Fibroblast of skin of left biceps (primary cell): ENCODE data around the gene BUB1B.
"Not testable (repeated sequence)": the region's sequence is repeated elsewhere in the genome, so short reads cannot be mapped to it uniquely, and the experiment has no call there.

ENCODE experiments used
- DNase-seq, 2 experiments: peaks; one replicate each; pipeline ENCODE4 v3.0.0-alpha.2; 2013; ENCODE audit warnings: low read depth in 2 of 2

Gene BUB1B

DNA sequence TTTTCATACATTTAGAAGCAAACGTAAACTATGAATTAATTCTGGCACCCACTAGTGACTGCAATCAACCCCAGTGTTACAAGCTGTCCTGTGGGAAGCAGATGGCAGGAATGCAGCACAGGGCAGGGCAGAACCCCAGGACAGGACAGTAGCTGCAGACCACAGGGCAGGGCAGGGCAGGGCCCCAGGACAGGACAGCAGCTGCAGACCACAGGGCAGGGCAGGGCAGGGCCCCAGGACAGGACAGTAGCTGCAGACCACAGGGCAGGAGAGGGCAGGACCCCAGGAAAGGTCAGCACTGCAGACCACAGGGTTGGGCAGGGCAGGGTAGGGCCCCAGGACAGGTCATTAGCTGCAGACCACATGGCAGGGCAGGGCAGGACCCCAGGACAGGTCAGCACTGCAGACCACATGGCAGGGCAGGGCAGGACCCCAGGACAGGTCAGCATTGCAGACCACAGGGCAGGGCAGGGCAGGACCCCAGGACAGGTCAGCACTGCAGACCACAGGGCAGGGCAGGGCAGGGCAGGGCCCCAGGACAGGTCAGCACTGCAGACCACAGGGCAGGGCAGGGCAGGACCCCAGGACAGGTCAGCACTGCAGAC, 24.9 kb upstream of the BUB1B start:
- DNase-seq: not testable (repeated sequence)

DNA sequence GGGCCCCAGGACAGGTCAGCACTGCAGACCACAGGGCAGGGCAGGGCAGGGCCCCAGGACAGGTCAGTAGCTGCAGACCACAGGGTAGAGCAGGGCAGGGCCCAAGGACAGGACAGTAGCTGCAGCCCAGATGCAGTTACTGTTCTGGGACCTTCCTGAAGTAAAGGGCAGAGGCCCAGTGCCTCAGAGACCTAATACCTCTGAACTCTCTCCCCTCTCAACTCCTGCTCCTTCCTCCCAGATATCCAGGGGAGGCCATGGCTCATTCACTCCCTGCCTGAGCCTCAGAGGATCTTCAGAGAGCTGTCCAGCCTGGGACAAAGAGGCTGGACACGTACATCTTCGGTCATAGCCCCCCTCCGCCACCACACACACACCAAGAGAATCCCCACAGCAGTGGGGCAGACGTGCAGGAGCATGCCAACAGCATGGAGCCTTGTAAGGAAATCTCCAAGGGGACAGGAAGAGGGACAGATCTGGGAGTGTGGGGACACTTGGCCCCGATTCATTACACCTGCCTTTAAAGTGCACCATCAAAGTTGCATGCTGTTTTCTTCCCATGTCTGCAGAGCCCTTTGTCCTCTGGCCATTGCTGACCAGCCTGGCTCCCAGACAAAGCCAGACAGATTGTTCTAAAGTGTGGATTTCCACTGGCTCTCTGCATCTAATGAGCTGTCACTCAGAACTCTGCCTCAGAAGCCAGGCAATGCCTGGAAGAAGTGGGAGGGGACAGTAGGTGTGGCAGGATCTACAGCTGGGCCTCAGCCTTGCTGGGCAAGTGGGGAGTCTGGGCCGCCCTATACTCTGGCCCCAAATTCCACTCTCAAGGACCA, 24.2 kb upstream of the BUB1B start:
- no peak for DNase-seq

DNA sequence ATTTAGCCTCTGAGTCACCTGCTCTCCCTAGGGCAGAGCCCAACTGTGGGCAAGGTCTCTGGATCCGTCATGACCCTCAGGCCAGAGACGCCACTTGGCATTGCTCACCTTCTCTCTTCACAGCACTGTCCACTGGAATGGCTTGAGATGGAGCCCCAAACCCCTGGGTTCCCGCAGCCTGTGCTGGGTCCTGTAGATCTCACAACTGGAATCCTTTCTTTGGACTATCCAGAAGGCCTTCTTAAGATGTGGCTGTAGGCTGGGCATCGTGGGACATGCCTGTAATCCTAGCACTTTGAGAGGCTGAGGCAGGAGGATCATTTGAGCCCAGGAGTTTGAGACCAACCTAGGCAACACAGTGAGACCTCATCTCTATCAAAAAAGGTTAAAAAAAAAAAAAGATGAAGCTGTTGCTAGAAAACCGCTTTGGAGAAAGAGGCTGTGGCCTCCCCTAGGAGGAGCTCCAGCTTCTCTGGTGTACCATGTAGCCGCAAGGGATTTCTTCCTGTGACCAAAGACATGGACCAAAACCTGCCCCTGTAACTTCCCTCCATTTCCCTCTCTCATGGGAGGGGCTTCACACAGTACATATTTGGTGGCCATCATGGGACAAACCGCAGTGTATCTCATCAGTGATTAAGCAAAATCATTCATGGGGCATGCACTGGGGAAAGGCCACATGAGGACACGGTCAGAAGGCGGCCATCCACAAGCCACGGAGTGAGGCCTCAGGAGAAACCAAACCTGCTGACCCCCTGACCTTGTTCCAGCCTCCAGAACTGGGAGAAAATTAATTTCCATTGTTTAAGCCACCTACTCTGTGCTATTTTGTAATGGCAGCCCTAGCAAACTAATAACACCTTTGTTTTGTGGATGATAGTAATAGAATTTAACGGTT, 23.3 kb upstream of the BUB1B start:
- no peak for DNase-seq

DNA sequence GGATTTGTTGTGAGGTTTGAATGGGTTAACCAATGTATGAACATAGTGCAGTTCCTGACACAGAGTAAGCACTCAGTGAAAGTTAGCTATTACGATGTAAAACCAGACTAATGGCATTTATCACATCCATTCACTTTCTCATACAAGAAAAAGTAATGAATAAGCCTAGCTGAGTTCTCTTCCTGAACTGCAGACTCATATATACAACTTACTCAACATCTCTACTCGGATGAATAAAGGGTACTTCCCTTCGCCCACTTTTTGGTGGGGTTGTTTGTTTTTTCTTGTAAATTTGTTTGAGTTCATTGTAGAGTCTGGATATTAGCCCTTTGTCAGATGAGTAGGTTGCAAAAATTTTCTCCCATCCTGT, 22.7 kb upstream of the BUB1B start:
- not testable (repeated sequence) for DNase-seq

DNA sequence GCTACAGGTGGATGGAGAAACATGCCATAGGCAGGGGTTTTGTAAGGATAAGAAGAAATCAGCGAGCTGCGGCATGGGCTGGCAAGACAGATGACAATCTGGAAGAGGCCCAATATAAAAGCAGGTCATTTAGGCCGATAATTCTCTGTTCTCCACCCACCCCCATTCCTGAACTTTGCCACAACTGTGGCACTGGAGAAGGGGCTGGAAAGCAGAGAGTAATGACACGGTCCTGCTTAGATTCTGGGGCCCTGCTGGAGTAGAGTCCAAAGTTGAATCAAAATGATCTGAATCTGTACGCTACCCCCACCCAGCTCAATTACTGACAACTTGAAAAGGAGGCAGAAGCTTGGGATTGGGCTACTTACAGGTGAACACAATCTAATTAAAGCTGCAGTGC, 18.4 kb upstream of the BUB1B start:
- no peak for DNase-seq

DNA sequence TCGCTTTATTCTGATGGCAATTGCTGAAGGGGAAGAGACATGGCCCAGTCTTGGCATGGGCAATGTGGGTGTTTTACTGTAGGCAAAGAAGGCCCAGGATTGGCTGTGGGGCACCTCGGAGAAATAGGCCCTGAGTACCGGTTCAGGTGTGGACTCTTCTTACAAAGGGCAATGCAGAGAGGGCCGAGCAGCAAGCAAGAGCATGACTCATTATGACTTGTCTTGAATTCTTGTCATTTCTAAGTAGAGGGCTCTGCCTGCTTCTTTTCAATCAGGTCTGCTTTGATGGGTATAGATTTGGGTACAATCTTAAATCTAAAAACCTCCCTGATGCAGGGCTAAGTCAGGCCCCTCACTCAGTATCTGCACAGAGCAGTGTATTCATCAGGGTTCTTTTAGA, 14.8 kb upstream of the BUB1B start:
- DNase-seq: no peak

DNA sequence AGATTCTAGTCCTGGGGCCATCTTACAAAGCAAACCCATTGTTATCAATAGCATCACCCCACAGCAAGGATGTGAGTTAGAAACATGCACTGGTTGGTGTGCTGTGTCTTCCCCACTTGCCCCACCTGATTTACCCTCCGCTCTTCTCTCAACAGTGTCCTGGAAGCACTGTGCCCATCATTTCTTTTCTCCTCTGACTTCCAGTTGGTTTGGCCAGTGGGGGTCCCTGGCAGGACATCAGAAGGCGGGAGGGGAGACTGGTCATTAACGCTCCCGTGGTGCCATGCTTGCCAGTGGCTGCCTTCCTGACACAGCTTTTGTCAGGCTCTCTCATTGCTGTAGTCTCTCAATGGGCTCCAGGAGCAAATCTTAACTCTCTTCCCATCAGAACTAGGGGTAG, 11.5 kb upstream of the BUB1B start:
- no peak for DNase-seq

DNA sequence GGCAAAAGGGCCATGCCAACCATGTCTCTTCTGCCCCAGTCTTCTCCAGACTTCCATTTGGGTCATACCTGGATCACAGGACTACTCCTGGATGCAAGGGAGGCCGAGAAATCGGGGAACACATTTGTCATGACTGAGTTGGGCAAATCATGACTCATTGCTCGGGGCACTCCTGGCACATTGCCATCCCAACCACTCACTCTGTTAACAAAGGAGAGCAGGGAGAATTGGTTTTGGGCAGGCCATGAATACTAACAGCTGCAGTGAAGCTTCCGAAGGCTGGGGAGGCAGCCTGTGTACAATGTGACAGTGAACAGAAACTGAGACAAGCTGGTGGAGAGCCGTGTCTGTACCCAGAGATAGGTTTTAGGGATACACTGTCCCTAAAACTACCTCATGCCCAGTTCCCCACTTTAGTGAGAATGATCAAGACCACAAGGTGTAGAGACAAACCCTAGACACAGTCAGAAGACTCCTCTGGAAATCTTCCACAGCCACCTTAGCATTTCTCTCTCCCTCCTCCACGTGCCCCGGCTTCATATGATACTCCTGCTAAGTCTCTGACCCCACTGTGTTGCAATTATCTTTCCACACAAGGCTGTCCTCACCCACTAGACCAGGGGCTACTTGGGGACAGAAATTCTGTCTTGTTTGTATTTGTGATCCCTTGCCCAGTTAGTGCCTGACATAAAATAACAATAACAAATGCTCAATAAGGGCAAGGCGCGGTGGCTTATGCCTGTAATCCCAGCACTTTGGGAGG, 10.5 kb upstream of the BUB1B start:
- no peak for DNase-seq

DNA sequence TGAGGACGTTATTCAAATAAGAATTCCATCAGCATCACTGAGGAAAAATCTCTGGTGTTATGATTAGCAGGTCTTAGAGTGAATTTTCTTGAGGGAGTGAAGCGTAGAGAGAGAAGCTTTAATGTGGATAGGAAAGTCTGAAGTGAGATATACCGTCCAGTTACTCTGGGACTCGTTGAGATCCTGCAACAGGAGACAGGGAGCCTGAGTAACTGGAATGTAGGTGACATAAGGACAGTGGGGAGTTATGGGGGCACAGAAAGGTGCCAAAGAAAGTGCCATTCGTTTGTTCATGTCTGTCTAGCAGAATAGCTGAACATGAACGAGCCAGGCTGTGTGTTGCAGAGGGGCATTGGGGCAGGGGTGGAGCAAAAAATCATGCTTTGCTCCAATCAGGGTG, 9.4 kb upstream of the BUB1B start:
- no peak for DNase-seq

DNA sequence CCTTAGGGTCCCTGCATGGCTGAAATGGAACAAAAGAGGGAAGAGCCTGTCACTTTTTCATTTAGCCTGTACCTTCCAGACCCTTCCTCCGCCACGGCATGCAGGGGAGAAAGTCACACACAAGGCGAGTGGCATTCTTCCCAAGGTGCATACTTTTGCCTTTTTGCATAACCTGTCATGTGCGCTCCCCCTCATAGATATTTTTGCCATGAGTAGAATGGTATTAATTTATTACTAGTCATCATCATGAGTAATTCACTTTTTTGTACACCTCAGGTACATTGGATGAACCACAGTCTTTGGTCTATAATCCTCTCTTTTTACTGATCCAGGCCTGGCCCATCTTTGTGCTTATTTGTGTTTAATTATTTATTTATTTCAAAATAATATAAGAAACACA, 8.9 kb upstream of the BUB1B start:
- DNase-seq: no peak

DNA sequence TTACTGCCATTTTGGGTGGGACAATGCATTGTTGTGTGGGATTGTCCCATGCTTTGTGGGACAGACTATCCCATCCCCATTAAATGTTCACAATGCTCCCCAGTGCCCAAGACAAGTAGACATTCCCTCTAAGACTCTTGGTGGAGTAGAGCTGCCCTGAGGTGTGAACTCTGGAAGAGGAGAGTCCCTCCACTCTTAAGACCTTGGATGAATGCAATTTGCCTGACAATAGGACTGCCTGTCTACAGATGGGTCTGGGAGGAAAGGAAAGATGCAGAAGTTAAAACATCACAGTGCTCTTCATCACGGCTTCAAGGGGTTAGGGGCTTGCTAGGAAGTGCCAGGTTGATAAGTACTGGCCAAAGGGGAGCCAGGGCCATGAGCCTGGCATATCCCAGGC, 6.0 kb upstream of the BUB1B start:
- DNase-seq: not testable (repeated sequence)

DNA sequence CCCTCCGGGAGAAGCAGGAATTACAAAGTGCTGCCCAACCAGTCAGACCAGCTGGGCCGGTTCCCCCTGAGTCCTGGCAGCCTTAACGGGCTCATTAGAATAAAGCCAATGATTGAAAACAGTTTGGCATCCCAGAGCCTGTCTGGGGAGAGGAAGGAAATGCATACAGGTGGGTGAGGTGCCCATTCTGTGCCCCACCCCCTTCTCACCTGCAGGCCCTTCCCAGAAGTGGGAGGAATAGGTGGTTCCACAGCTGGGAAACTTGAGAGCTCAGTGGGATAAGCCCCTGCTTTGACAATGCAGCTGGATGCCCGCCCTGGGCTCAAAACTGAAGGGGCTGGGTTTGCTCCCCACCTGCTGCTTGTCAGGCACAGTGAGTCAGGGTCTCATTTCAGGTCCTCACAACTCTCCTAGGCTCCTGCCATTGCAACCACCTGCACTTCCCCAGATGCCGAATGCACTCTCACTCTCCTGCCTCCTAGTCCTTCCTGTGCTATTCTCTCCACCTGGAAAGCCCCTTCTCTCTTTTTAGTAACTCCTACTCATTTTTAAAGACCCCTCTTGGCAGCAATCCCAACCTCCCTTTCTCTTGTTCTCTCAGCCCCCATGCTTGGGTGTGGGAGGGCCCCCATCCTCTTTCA, 5.5 kb upstream of the BUB1B start:
- no peak for DNase-seq

DNA sequence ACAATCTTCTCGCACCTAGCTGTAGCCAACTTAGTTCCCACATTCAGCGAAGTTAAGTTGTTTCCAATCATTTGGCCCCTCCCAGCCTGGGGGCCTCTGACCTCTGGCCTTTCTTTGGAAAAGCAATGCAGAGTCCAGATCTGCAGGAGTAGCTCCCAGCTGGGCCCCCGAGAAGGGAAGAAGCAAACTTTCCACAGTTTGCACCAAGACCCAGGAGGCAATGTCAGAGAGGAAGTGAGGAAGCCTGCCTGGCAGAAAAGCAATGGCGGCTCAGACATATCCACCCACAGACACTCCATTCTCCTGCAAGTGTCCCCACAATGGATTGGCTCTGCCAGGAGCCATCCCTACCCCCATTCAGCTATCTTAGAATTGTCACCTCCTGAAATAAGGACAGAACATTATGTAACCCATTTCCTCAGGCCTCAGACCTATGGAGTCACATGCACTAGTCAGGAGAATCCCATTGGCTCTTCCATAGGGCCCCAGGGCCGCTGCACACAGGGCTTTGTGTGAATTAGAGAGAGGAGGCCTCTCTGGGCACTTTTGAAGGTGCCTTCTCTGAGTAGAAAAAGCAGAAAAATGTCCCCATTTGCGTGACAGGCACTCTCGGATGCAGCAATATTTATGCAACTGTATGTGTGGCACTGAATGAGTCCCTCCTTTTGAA, 3.0 kb upstream of the BUB1B start:
- no peak for DNase-seq

DNA sequence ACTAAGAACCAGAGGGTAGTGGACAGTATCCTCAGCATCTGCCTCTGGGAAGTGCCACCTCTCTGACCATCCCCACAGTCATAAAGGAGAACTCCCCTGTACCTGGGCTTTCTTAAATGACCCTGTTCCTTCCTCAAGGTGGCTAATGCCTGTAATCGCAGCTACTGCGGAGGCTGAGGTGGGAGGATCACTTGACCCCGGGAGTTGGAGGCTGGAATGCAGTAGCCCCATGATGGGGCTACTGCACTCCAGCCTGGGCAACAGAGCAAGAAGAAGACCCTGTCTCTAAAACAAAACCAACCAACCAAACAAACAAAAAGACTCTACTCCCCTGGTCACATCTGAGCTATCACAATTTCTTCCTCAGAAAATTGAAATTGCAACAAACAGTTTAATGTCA, 848 bp upstream of the BUB1B start:
- no peak for DNase-seq

DNA sequence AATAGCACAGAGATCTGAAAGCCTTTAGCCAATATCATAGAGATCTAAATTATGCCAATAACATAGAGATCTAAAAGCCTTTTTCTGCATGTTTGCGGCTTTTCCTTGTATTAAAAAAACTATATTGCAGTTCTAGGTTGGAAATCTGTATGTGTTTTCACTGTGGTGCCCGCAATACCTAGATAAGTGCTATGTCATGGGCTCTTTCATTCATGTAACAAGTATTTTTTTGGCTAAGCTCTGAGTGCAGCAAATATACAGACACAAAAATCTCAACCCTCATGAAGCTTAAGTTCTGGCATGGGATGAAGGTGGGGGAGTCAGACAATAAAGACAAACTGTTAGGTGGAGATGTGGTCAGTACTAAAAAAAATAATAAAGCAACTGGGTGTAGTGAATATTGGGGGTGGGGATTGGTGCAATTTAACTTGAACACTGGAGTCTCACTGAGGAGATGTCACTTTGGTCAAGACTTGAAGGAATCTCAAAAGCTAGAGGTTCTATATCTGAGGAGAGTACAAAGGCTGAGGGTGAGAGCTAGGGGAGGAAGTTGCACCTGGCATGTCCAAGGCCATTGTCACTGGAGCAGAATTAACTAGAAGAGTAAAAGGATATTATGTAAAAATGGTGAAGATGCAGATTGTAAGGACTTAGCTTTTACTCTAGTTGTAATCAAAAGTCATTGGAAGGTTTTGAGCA, 973 bp downstream of the BUB1B start:
- DNase-seq: no peak

DNA sequence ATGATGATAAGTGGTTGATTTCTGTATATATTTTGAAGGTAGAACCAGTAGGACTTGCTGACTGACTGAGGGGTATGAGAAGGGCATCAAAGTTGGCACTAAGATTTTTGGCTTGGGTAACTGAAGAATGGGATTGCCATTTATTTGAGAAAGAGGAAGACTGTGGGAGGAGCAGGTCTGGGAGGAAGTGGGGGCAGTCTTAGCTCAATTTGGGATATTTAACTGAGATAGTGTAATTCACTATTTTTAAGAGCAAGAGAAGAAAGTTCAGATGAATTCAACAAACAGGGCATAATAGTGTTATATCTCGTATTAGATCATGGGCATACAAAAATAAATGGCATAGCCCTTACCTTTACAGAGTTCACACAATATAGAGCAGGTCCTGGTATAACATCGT, 1.7 kb downstream of the BUB1B start:
- no peak for DNase-seq

DNA sequence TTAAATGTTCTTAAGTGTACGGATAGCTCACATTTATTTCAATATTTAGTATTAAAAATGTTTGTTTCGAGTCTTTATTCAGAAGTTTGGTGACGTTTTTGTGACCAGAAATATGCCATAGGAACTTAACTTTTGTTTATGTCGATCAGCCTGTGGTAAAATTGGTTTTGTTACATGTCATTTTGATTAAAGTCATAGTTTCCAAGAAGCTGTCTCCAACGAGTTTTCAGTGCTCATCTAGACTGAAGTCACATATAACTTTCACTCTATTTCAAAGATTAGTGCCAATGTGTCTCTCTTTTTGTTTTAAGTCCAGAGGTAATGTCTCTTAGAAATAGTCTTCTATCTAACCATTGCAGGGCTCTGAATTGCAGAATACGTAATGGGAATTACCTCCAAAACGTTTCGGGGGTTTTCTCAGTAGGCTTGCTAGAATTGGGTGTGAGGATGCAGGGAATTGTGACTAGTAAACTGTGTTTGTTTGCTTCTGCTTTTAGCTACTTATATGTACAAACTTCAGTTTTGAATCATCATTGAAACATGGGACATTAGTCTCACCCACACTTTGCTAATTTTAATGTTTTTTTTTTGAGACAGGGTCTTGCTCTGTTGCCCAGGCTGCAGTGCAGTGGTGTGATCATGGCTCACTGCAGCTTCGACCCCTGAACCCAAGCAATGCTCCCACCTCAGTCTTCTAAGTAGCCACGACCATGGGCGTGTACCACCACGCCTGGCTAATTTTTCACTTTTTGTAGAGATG, 3.0 kb downstream of the BUB1B start:
- no peak for DNase-seq

DNA sequence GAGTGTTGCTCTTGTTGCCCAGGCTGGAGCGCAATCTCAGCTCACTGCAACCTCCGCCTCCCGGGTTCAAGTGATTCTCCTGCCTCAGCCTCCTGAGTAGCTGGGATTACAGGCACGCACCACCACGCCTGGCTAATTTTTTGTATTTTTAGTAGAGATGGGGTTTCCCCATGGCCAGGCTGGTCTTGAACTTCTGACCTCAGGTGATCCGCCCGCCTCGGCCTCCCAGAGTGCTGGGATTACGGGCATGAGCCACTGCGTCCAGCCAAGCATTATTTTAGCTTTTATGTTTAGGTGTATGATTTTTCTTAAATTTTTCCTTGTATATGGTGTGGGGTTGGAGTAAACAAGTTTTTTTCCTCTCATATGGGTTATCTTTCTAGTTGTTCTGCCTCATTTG, 6.5 kb downstream of the BUB1B start:
- DNase-seq: not testable (repeated sequence)

DNA sequence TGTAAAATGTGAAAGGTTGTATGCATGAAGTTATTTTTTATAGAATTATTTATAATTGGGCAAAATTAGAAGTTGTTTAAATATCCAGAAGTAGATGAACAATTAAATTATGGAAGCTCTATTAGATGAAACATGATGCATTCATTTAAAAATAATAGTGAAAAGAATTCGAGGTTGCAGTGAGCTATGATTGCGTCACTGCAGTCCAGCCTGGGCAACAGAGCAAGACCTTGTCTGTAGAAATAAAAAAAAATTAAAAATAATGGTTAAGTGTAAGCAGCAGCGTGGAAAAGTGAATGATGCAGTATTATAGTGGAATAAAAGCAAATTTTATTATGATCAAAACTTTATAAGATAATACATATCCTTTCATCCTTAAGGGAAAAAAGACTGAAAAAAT, 14.3 kb downstream of the BUB1B start:
- no peak for DNase-seq
